IMR-90 (cell line): ENCODE results near the gene ZNF112. TPM values are rescaled to one million over a fixed set of nuclear protein-coding genes. Genes with fewer than 3 reads are reported as not detected.

ENCODE experiments used
- ATAC-seq: fragments of 200-7000 bp; cut with Tn5 transposase; 2 replicates; pipeline ENCODE4 v1.9.1; 2020; ENCODE audit warnings: low read depth, mild to moderate bottlenecking, moderate library complexity
- BruUV-seq: library from RNA; stranded (reverse); fragments of 400-500 nt; replicated peaks from 2 replicates; lab custom pipeline; 2021; lab: Mats Ljungman, UMichigan
- CTCF ChIA-PET: fragments of 300-600 bp; formaldehyde crosslinking; extraction: SDS; loops from one replicate; lab custom pipeline; 2021; ENCODE audit warnings: antibody characterized with exemption; lab: Yijun Ruan, JAX
- POLR2A ChIA-PET: fragments of 300-600 bp; sonication (Branson Sonifier 250); formaldehyde crosslinking; loops from one replicate; lab custom pipeline; 2022; ENCODE audit warnings: antibody characterized with exemption; ENCODE audit not compliant: unreplicated experiment; lab: Charles Lee
- DNase-seq: peaks from one replicate; pipeline ENCODE4 v3.0.0; 2013
- H2AFZ ChIP-seq: replicated peaks from 2 replicates; pipeline ENCODE3; 2013; ENCODE audit warnings: low read length, mild to moderate bottlenecking; ENCODE audit not compliant: poor library complexity
- H2AK5ac ChIP-seq: 2 replicates; pipeline ENCODE4 v1.6.1; 2013; ENCODE audit warnings: low read depth, low read length, inconsistent platforms
- H2AK9ac ChIP-seq: replicated peaks from 2 replicates; pipeline ENCODE3; 2013; ENCODE audit warnings: mild to moderate bottlenecking, low read depth, low read length, moderate library complexity; ENCODE audit not compliant: poor library complexity
- H2BK120ac ChIP-seq: 2 replicates; pipeline ENCODE4 v1.6.1; 2013; ENCODE audit warnings: low read depth, low read length, inconsistent platforms
- H2BK15ac ChIP-seq: 3 replicates; pipeline ENCODE4 v1.6.1; 2013; ENCODE audit warnings: low read depth, low read length, inconsistent platforms
- H2BK20ac ChIP-seq: 2 replicates; pipeline ENCODE4 v1.6.1; 2013; ENCODE audit warnings: low read depth, mild to moderate bottlenecking, inconsistent platforms, low read length, moderate library complexity
- H2BK5ac ChIP-seq: 2 replicates; pipeline ENCODE4 v1.6.1; 2013; ENCODE audit warnings: mild to moderate bottlenecking, low read depth, low read length, inconsistent platforms; ENCODE audit not compliant: poor library complexity, severe bottlenecking
- H3K14ac ChIP-seq: replicated peaks from 2 replicates; pipeline ENCODE4 v1.6.1; 2013; ENCODE audit warnings: low read depth, low read length, inconsistent platforms
- H3K18ac ChIP-seq: 2 replicates; pipeline ENCODE4 v1.6.1; 2013; ENCODE audit warnings: low read depth, low read length, control low read depth
- H3K23ac ChIP-seq: 2 replicates; pipeline ENCODE4 v1.6.1; 2013; ENCODE audit warnings: low read depth, low read length, inconsistent platforms
- H3K27ac ChIP-seq: 2 replicates; pipeline ENCODE4 v1.5.1; 2013; ENCODE audit warnings: mild to moderate bottlenecking, control low read depth, low read length; ENCODE audit not compliant: insufficient read depth
- H3K27me3 ChIP-seq: 2 replicates; pipeline ENCODE4 v1.6.1; 2013; ENCODE audit warnings: low read length; ENCODE audit not compliant: control insufficient read depth, insufficient read depth
- H3K36me3 ChIP-seq: 2 replicates; pipeline ENCODE4 v1.6.1; 2013; ENCODE audit warnings: low read length, mixed read lengths; ENCODE audit not compliant: control insufficient read depth, insufficient read depth
- H3K4ac ChIP-seq: 2 replicates; pipeline ENCODE4 v1.6.1; 2013; ENCODE audit warnings: low read depth, low read length, inconsistent platforms
- H3K4me1 ChIP-seq: 2 replicates; pipeline ENCODE4 v1.6.1; 2013; ENCODE audit warnings: low read length, mixed read lengths; ENCODE audit not compliant: control insufficient read depth, insufficient read depth
- H3K4me2 ChIP-seq: 2 replicates; pipeline ENCODE4 v1.6.1; 2013; ENCODE audit warnings: low read depth, mild to moderate bottlenecking, control low read depth, low read length, moderate library complexity
- H3K4me3 ChIP-seq: 2 replicates; pipeline ENCODE4 v1.5.1; 2013; ENCODE audit warnings: low read depth, mild to moderate bottlenecking, control low read depth, low read length, moderate library complexity; ENCODE audit not compliant: insufficient read depth
- H3K56ac ChIP-seq: 2 replicates; pipeline ENCODE4 v1.6.1; 2013; ENCODE audit warnings: low read length, inconsistent platforms; ENCODE audit not compliant: insufficient read depth; ENCODE audit errors: extremely low read depth
- H3K79me1 ChIP-seq, 2 experiments: 2 replicates each; pipeline ENCODE4 v1.6.1; 2013; ENCODE audit warnings: low read length in 2 of 2, inconsistent platforms in 1 of 2, low read depth in 1 of 2
- H3K9ac ChIP-seq: 2 replicates; pipeline ENCODE4 v1.6.1; 2013; ENCODE audit warnings: low read depth, low read length, control low read depth
- H3K9me1 ChIP-seq: 2 replicates; pipeline ENCODE4 v1.6.1; 2013; ENCODE audit warnings: low read length, inconsistent platforms; ENCODE audit not compliant: insufficient read depth
- H3K9me3 ChIP-seq: 2 replicates; pipeline ENCODE4 v1.6.1; 2013; ENCODE audit warnings: low read length; ENCODE audit not compliant: control insufficient read depth, insufficient read depth
- H4K20me1 ChIP-seq: 2 replicates; pipeline ENCODE4 v1.6.1; 2013; ENCODE audit warnings: low read length, inconsistent platforms; ENCODE audit not compliant: insufficient read depth
- H4K5ac ChIP-seq: 2 replicates; pipeline ENCODE4 v1.6.1; 2013; ENCODE audit warnings: mild to moderate bottlenecking, low read depth, low read length, control low read depth
- H4K8ac ChIP-seq, 2 experiments: 2 replicates each; pipeline ENCODE4 v1.6.1; 2013; ENCODE audit warnings: low read depth in 2 of 2, low read length in 2 of 2, control low read depth in 1 of 2, inconsistent platforms in 1 of 2
- H4K91ac ChIP-seq: 2 replicates; pipeline ENCODE4 v1.6.1; 2013; ENCODE audit warnings: low read depth, low read length, inconsistent platforms; ENCODE audit not compliant: insufficient read depth
- POLR2A ChIP-seq: IDR thresholded peaks from 2 replicates; pipeline ENCODE4 v1.6.1; 2012; ENCODE audit warnings: mild to moderate bottlenecking, low read depth, low read length
- WGBS, 2 experiments: methylation state at CpG; one replicate each; pipeline versions ENCODE4 v1.1.5 to v1.1.7; 2013; ENCODE audit warnings: missing lambda C conversion rate in 2 of 2; ENCODE audit not compliant: insufficient read length in 1 of 2; ENCODE audit errors: extremely low coverage in 2 of 2; 5-methylcytosine and 5-hydroxymethylcytosine counted together
- dilution Hi-C: fragments of 300-500 bp; cut with HindIII; formaldehyde crosslinking; loops from one replicate; pipeline ENCODE4 v1.14.3; 2018; ENCODE audit warnings: low sequenced_read_pairs; ENCODE audit not compliant: unreplicated experiment
- in situ Hi-C: fragments of 300-500 bp; cut with MboI; formaldehyde crosslinking; loops from 3 replicates; pipeline ENCODE4 v1.14.3; 2019; ENCODE audit warnings: low sequenced_read_pairs, inconsistent platforms, mixed read lengths
- intact Hi-C: fragments of 100-400 bp; cut with micrococcal nuclease; formaldehyde crosslinking; loops from 2 replicates; pipeline ENCODE4 v1.10.0; 2022
- polyA plus RNA-seq, 3 experiments: library from polyadenylated mRNA; depleted of rRNA; stranded (reverse); fragments of >200 nt; gene quantifications; 2 replicates each; pipeline ENCODE4 v1.2.3, GENCODE V29; 2012; ENCODE audit warnings: low replicate concordance in 1 of 3
- total RNA-seq: library from RNA; depleted of rRNA; stranded (reverse); fragments of >200 nt; gene quantifications from 2 replicates; pipeline ENCODE4 v1.2.3, GENCODE V29; 2012

The ZNF112 gene
- total and polyA plus RNA-seq, 2 of the 4 experiments (the other 2 are of a cell fraction): 2.1 to 7.7 TPM

DNA sequence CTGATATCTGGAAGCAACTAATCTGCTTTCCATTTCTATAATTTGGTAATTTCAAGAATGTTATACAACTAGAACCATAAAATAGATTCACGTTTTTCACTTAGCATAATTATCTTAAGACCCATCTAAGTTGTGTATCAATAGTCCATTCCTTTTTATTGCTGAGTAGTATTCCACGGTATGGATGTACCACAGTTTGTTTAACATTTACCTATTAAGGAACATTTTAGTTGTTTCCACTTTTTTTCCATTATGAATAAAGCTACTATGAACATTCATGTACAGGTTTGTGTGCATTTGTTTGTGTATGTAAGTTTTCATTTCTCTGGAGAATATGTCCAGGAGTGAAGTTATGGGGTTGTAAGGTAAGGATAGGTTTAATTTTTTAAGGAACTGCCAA lies 18.3 kb upstream of the ZNF112 start:
- Histone ChIP-seq H2AFZ (no peak overlapping the region), H3K79me1 (no peaks in the 10 kb centered on the region), H3K14ac (no peak overlapping the region), H4K20me1 (no peaks in the 10 kb centered on the region), H3K4ac (no peak overlapping the region), H3K9me1 (no peaks in the 10 kb centered on the region), H3K4me1 (no peaks in the 10 kb centered on the region), H3K56ac (no peak overlapping the region), H2AK5ac (no peak overlapping the region), H4K91ac (no peak overlapping the region), H3K4me2 (no peak overlapping the region), H3K36me3 (no peaks in the 10 kb centered on the region), H4K5ac (no peak overlapping the region), H2BK15ac (no peak overlapping the region), H4K8ac (no peak overlapping the region), H2BK5ac (no peak overlapping the region), H2BK20ac (no peak overlapping the region), H3K9ac (no peak overlapping the region), H3K4me3 (no peak overlapping the region), H2BK120ac (no peak overlapping the region), H3K27me3 (no peaks in the 10 kb centered on the region), H3K27ac (no peak overlapping the region), H3K23ac (no peak overlapping the region), H2AK9ac (no peak overlapping the region), H3K9me3 (no peaks in the 10 kb centered on the region), H3K18ac (no peak overlapping the region)
- intact Hi-C loops: no loop called here
- TF ChIP-seq POLR2A: no peak
- no peak for ATAC-seq
- POLR2A ChIA-PET: no interaction called here
- dilution Hi-C loops: no loop called here
- no CpG with 5 or more reads among the region's 2 CpGs for WGBS, 2 experiments
- CTCF ChIA-PET: no interaction called here
- DNase-seq: no peak
- no TSS peak for BruUV-seq
- in situ Hi-C loops: no loop called here
